DND-41 (cell line): ENCODE data around the gene PLAU.
"Not testable (repeated sequence)": the region's sequence is repeated elsewhere in the genome, so short reads cannot be mapped to it uniquely, and the experiment has no call there.

Experiments
- ATAC-seq: fragments of 200-7000 bp; cut with Tn5 transposase; 3 replicates; pipeline ENCODE4 v1.9.1; 2021; ENCODE audit warnings: low read depth; ENCODE audit not compliant: insufficient read depth
- DNase-seq: peaks from one replicate; pipeline ENCODE4 v3.0.0-alpha.2; 2020
- H2AFZ ChIP-seq: 2 replicates; pipeline ENCODE4 v1.6.0; 2012; ENCODE audit warnings: low read depth, low read length
- H3K27ac ChIP-seq: 2 replicates; pipeline ENCODE4 v1.5.1; 2012; ENCODE audit warnings: low read length, inconsistent platforms
- H3K27me3 ChIP-seq: fragments of 200-600 bp; sonication (generic); 2 replicates; pipeline ENCODE4 v1.6.0; 2012; ENCODE audit warnings: low read length, mild to moderate bottlenecking, inconsistent platforms; ENCODE audit not compliant: insufficient read depth, poor library complexity
- H3K36me3 ChIP-seq: 2 replicates; pipeline ENCODE4 v1.5.1; 2012; ENCODE audit warnings: low read length, inconsistent platforms; ENCODE audit not compliant: insufficient read depth
- H3K4me1 ChIP-seq: 2 replicates; pipeline ENCODE4 v1.5.1; 2012; ENCODE audit warnings: mild to moderate bottlenecking, low read length; ENCODE audit not compliant: insufficient read depth
- H3K4me2 ChIP-seq: 2 replicates; pipeline ENCODE4 v1.6.0; 2012; ENCODE audit warnings: mild to moderate bottlenecking, moderate library complexity, low read length, inconsistent platforms; ENCODE audit not compliant: insufficient read depth
- H3K4me3 ChIP-seq, 2 experiments: fragments of 200-600 bp in 1 of 2; shearing (Covaris generic) in 1 of 2; 2 replicates each; pipeline ENCODE4 v1.5.1; 2012 to 2016; ENCODE audit warnings: inconsistent platforms in 2 of 2, low read length in 2 of 2, mild to moderate bottlenecking in 2 of 2, low read depth in 1 of 2, moderate library complexity in 1 of 2
- H3K79me2 ChIP-seq: 2 replicates; pipeline ENCODE4 v1.6.0; 2012; ENCODE audit warnings: low read length, inconsistent platforms; ENCODE audit not compliant: insufficient read depth
- H3K9ac ChIP-seq: 2 replicates; pipeline ENCODE4 v1.6.0; 2012; ENCODE audit warnings: low read depth, mild to moderate bottlenecking, inconsistent platforms, low read length, moderate library complexity
- H3K9me3 ChIP-seq: 2 replicates; pipeline ENCODE4 v1.5.1; 2012; ENCODE audit warnings: low read length, moderate library complexity, mild to moderate bottlenecking, inconsistent platforms; ENCODE audit not compliant: insufficient read depth, severe bottlenecking
- H4K20me1 ChIP-seq: 2 replicates; pipeline ENCODE4 v1.6.0; 2012; ENCODE audit warnings: low read length; ENCODE audit not compliant: insufficient read depth
- CTCF ChIP-seq: IDR thresholded peaks from 2 replicates; pipeline ENCODE4 v1.5.1; 2012; ENCODE audit warnings: borderline replicate concordance, low read length, moderate library complexity, mild to moderate bottlenecking; ENCODE audit not compliant: poor library complexity, severe bottlenecking; ENCODE audit errors: extremely low read depth
- EZH2 ChIP-seq: IDR thresholded peaks from 3 replicates; pipeline ENCODE4 v1.6.1; 2012; ENCODE audit warnings: borderline replicate concordance, low read depth, mild to moderate bottlenecking, moderate library complexity, low read length, inconsistent platforms; ENCODE audit not compliant: severe bottlenecking

Gene PLAU

GRCh38 chr10:73956476-73957359 is 45.8 kb downstream of the PLAU start:
- no peak for TF ChIP-seq CTCF
- TF ChIP-seq EZH2, result no peak
- Histone ChIP-seq H3K4me3 (no peak overlapping the region), H3K4me2 (peak overlapping the region; percentile 12; the same call in 1 of the 2 replicates), H4K20me1 (no peaks in the 10 kb centered on the region; the same call in 1 of the 2 replicates), H3K9me3 (no peaks in the 10 kb centered on the region), H3K27me3 (peaks cover 2% of the 10 kb centered on the region), H3K36me3 (no peaks in the 10 kb centered on the region), H3K27ac (no peak overlapping the region), H3K79me2 (no peaks in the 10 kb centered on the region), H3K9ac (no peak overlapping the region), H3K4me1 (peaks cover 12% of the 10 kb centered on the region), H2AFZ (no peak overlapping the region)
- ATAC-seq, result peak; percentile 86
- DNase-seq, result peak; percentile 41

DNA sequence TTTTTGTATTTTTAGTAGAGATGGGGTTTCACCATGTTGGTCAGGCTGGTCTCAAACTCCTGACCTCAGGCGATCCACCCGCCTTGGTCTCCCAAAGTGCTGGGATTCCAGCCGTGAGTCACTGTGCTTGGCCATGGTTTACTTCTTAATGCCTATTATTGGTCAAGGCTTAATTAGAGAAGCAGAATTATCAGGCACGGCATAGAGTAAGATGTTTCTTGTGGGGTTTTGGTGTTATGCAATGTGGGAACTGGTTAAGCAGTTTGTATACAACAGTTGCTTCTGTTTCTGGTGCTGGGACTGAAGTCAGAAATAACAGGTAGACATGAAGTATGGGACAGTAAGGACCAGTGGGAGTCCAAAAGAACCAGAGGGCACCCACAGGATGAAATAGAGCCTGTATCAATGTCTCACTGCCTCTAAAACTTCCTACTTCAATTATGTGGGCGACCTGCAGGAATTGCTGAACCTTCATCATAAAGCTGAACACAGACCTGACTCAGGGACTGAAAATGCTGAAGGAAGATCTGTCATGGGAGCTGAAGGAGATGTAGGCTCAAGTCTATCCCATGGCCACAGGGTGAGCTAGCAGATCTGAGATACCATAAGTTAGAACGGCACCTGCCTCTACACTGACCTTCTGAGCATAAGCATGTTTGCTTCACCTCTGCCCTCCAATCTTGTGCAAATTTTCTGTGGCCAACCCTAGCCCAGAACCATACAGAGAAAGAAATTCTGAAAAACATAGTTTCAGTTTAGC is 48.7 kb downstream of the PLAU start:
- Histone ChIP-seq H2AFZ (no peak overlapping the region), H3K4me2 (no peak overlapping the region), H3K9me3 (no peaks in the 10 kb centered on the region), H3K27me3 (peaks cover 2% of the 10 kb centered on the region), H3K9ac (no peak overlapping the region), H3K4me1 (peaks cover 12% of the 10 kb centered on the region), H4K20me1 (no peaks in the 10 kb centered on the region; the same call in 1 of the 2 replicates), H3K4me3 (no peak overlapping the region), H3K79me2 (no peaks in the 10 kb centered on the region), H3K27ac (no peak overlapping the region), H3K36me3 (no peaks in the 10 kb centered on the region)
- TF ChIP-seq EZH2 (no peak), CTCF (no peak)
- no peak for DNase-seq
- ATAC-seq, result no peak

- no peaks in the 10 kb centered on the region for H3K4me1 ChIP-seq
- no peak overlapping the region for H3K9ac ChIP-seq
- H3K79me2 ChIP-seq, result no peaks in the 10 kb centered on the region
- no peak for ATAC-seq
- no peaks in the 10 kb centered on the region for H3K9me3 ChIP-seq
- H3K27ac ChIP-seq, result no peak overlapping the region
- no peaks in the 10 kb centered on the region for H4K20me1 ChIP-seq
- H2AFZ ChIP-seq, result no peak overlapping the region
- no peaks in the 10 kb centered on the region for H3K36me3 ChIP-seq
- H3K4me3 ChIP-seq, result no peak overlapping the region
- H3K27me3 ChIP-seq, result no peaks in the 10 kb centered on the region
- H3K4me2 ChIP-seq, result no peak overlapping the region
- no peak for DNase-seq
- TF ChIP-seq EZH2 (no peak), CTCF (no peak)
These were observed 51.5 kb downstream of the PLAU start for GRCh38 chr10:73962386-73962785.

DNA sequence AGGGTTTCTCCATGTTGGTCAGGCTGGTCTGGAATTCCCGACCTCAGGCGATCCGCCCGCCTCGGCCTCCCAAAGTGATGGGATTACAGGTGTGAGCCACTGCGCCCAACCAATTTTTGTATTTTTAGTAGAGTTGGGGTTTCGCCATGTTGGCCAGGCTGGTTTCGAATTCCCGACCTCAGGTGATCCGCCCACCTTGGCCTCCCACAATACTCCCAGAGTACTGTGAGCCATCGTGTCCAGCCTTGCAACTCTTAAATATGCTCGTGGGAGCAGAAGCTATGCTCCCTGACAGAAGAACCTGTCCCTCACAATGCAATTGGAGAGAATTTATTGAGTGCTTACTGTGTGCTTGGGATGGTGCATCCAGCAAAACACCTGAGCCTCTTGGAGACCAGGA is 52.6 kb downstream of the PLAU start:
- H3K36me3 ChIP-seq, H3K9me3 ChIP-seq, H3K4me2 ChIP-seq, H3K4me3 ChIP-seq, H3K79me2 ChIP-seq, H4K20me1 ChIP-seq, H3K27me3 ChIP-seq, H3K27ac ChIP-seq, H3K4me1 ChIP-seq, ATAC-seq, H2AFZ ChIP-seq, DNase-seq, H3K9ac ChIP-seq: not testable (repeated sequence)
